ENCODE results near the gene DENND1B. TPM values are rescaled to one million over a fixed set of nuclear protein-coding genes. Genes with fewer than 3 reads are reported as not detected.
"Not testable (repeated sequence)": the region's sequence is repeated elsewhere in the genome, so short reads cannot be mapped to it uniquely, and the experiment has no call there.

DENND1B gene
- total RNA-seq, 5 donors from 2014 or later (not counting 1 experiment from before 2014, with no cell fraction given): 13.6 to 29.8 (median 15.8) TPM

GRCh38 chr1:197755553-197755952 is 19.7 kb downstream of the DENND1B start:
- H3K9me3 Mint-ChIP-seq; H3K36me3 ChIP-seq (ENCODE audit: control insufficient read depth in 2 of 2, extremely low read depth in 1 of 2, insufficient read depth in 1 of 2, low read length in 1 of 2); CTCF ChIA-PET; H3K4me3 Mint-ChIP-seq; H3K4me1 ChIP-seq (ENCODE audit: control insufficient read depth in 1 of 2, extremely low read depth in 1 of 2, insufficient read depth in 2 of 2, low read length in 2 of 2); H3K4me3 ChIP-seq (ENCODE audit: control insufficient read depth in 1 of 2, extremely low read depth in 1 of 2, low read length in 1 of 2); H3K27ac ChIP-seq (ENCODE audit: low read length); H3K27me3 Mint-ChIP-seq; H3K27me3 ChIP-seq (replicated peaks in 1 of 2; ENCODE audit: control insufficient read depth in 2 of 2, extremely low read depth in 1 of 2, insufficient read depth in 2 of 2, low read length in 1 of 2); DNase-seq; ATAC-seq (replicated peaks in 1 of 4); H3K27ac Mint-ChIP-seq; H3K9me3 ChIP-seq; POLR2A ChIA-PET: not testable (repeated sequence)
- 60% methylated on average over 2 of the region's 4 CpGs for WGBS (ENCODE audit: insufficient coverage)
- peaks cover 32% of the 10 kb centered on the region for H3K36me3 Mint-ChIP-seq
- H3K4me1 Mint-ChIP-seq: peaks cover 33 to 47% (median 46%) of the 10 kb centered on the region in 3 donors

- H3K27ac ChIP-seq (ENCODE audit: low read length); H3K27me3 Mint-ChIP-seq; CTCF ChIA-PET; H3K4me3 ChIP-seq (ENCODE audit: control insufficient read depth in 1 of 2, extremely low read depth in 1 of 2, low read length in 1 of 2); DNase-seq; H3K27me3 ChIP-seq (replicated peaks in 1 of 2; ENCODE audit: control insufficient read depth in 2 of 2, extremely low read depth in 1 of 2, insufficient read depth in 2 of 2, low read length in 1 of 2); H3K9me3 Mint-ChIP-seq; H3K27ac Mint-ChIP-seq; H3K4me3 Mint-ChIP-seq; H3K36me3 ChIP-seq (ENCODE audit: control insufficient read depth in 2 of 2, extremely low read depth in 1 of 2, insufficient read depth in 1 of 2, low read length in 1 of 2); ATAC-seq (replicated peaks in 1 of 4); H3K4me1 ChIP-seq (ENCODE audit: control insufficient read depth in 1 of 2, extremely low read depth in 1 of 2, insufficient read depth in 2 of 2, low read length in 2 of 2); H3K9me3 ChIP-seq: not testable (repeated sequence)
- WGBS (ENCODE audit: insufficient coverage): no CpG with 5 or more reads among the region's 6 CpGs
- peaks cover 46 to 69% (median 60%) of the 10 kb centered on the region in 3 donors for H3K4me1 Mint-ChIP-seq
- peaks cover 30% of the 10 kb centered on the region for H3K36me3 Mint-ChIP-seq
- POLR2A ChIA-PET: interaction anchor here in 1 of 2 donors (0.6 kb wide), 2 partner anchors 17 to 29 kb away, joined by 3 to 7 read pairs; no protein-coding TSS in a partner anchor
Observed at GRCh38 chr1:197752652-197753164, 22.6 kb downstream of the DENND1B start.

GRCh38 chr1:197750366-197750765 is 24.9 kb downstream of the DENND1B start:
- ATAC-seq (replicated peaks in 1 of 4) (no peak), DNase-seq (no peak)
- Mint-ChIP-seq H3K27me3 (no peaks in the 10 kb centered on the region), H3K9me3 (no peaks in the 10 kb centered on the region), H3K36me3 (peaks cover 35% of the 10 kb centered on the region), H3K27ac (no peak overlapping the region), H3K4me1 (peaks cover 48 to 57% (median 53%) of the 10 kb centered on the region in 3 donors), H3K4me3 (no peak overlapping the region)
- Histone ChIP-seq H3K27ac (ENCODE audit: low read length) (no peak overlapping the region), H3K36me3 (ENCODE audit: control insufficient read depth in 2 of 2, extremely low read depth in 1 of 2, insufficient read depth in 1 of 2, low read length in 1 of 2) (peaks cover 0 to 2% of the 10 kb centered on the region in 2 donors), H3K4me1 (ENCODE audit: control insufficient read depth in 1 of 2, extremely low read depth in 1 of 2, insufficient read depth in 2 of 2, low read length in 2 of 2) (peaks cover 0 to 3% of the 10 kb centered on the region in 2 experiments), H3K4me3 (ENCODE audit: control insufficient read depth in 1 of 2, extremely low read depth in 1 of 2, low read length in 1 of 2) (no peak overlapping the region), H3K9me3 (no peaks in the 10 kb centered on the region), H3K27me3 (replicated peaks in 1 of 2; ENCODE audit: control insufficient read depth in 2 of 2, extremely low read depth in 1 of 2, insufficient read depth in 2 of 2, low read length in 1 of 2) (no peaks in the 10 kb centered on the region)
- CTCF ChIA-PET: interaction anchor here in 1 of 2 donors (0.6 kb wide), 1 partner anchor 45 kb away, joined by 3 read pairs; no protein-coding TSS in a partner anchor
- POLR2A ChIA-PET: no interaction called here

- H3K4me3 ChIP-seq (ENCODE audit: control insufficient read depth in 1 of 2, extremely low read depth in 1 of 2, low read length in 1 of 2): no peak overlapping the region
- H3K36me3 Mint-ChIP-seq: peaks cover 20% of the 10 kb centered on the region
- ChIA-PET CTCF (no interaction called here), POLR2A (no interaction called here)
- H3K4me1 Mint-ChIP-seq: peaks cover 70 to 79% (median 73%) of the 10 kb centered on the region in 3 donors
- H3K9me3 Mint-ChIP-seq: no peaks in the 10 kb centered on the region
- DNase-seq (no peak), ATAC-seq (replicated peaks in 1 of 4) (no peak)
- H3K36me3 ChIP-seq (ENCODE audit: control insufficient read depth in 2 of 2, extremely low read depth in 1 of 2, insufficient read depth in 1 of 2, low read length in 1 of 2): no peaks in the 10 kb centered on the region
- no peaks in the 10 kb centered on the region for H3K27me3 ChIP-seq (replicated peaks in 1 of 2; ENCODE audit: control insufficient read depth in 2 of 2, extremely low read depth in 1 of 2, insufficient read depth in 2 of 2, low read length in 1 of 2)
- no peaks in the 10 kb centered on the region for H3K27me3 Mint-ChIP-seq
- H3K4me1 ChIP-seq (ENCODE audit: control insufficient read depth in 1 of 2, extremely low read depth in 1 of 2, insufficient read depth in 2 of 2, low read length in 2 of 2): peaks cover 0 to 5% of the 10 kb centered on the region in 2 experiments
- no CpG with 5 or more reads among the region's 4 CpGs for WGBS (ENCODE audit: insufficient coverage)
- H3K9me3 ChIP-seq: no peaks in the 10 kb centered on the region
- no peak overlapping the region for H3K4me3 Mint-ChIP-seq
- H3K27ac ChIP-seq (ENCODE audit: low read length): no peak overlapping the region
- H3K27ac Mint-ChIP-seq: no peak overlapping the region
Observed at GRCh38 chr1:197745911-197746310, 29.4 kb downstream of the DENND1B start.

GRCh38 chr1:197744979-197745378 is 30.3 kb downstream of the DENND1B start:
- H3K9me3 Mint-ChIP-seq: no peaks in the 10 kb centered on the region
- H3K36me3 Mint-ChIP-seq: peaks cover 20% of the 10 kb centered on the region
- no peaks in the 10 kb centered on the region for H3K27me3 ChIP-seq (replicated peaks in 1 of 2; ENCODE audit: control insufficient read depth in 2 of 2, extremely low read depth in 1 of 2, insufficient read depth in 2 of 2, low read length in 1 of 2)
- no peak overlapping the region for H3K4me3 ChIP-seq (ENCODE audit: control insufficient read depth in 1 of 2, extremely low read depth in 1 of 2, low read length in 1 of 2)
- CTCF ChIA-PET: no interaction called here
- DNase-seq (no peak), ATAC-seq (replicated peaks in 1 of 4) (no peak)
- no peak overlapping the region for H3K4me3 Mint-ChIP-seq
- POLR2A ChIA-PET: no interaction called here
- no peaks in the 10 kb centered on the region for H3K27me3 Mint-ChIP-seq
- H3K9me3 ChIP-seq: no peaks in the 10 kb centered on the region
- no peak overlapping the region for H3K27ac Mint-ChIP-seq
- H3K4me1 Mint-ChIP-seq: peaks cover 69 to 75% (median 70%) of the 10 kb centered on the region in 3 donors
- H3K27ac ChIP-seq (ENCODE audit: low read length): no peak overlapping the region
- peaks cover 0 to 2% of the 10 kb centered on the region in 2 experiments for H3K4me1 ChIP-seq (ENCODE audit: control insufficient read depth in 1 of 2, extremely low read depth in 1 of 2, insufficient read depth in 2 of 2, low read length in 2 of 2)
- H3K36me3 ChIP-seq (ENCODE audit: control insufficient read depth in 2 of 2, extremely low read depth in 1 of 2, insufficient read depth in 1 of 2, low read length in 1 of 2): no peaks in the 10 kb centered on the region
- WGBS (ENCODE audit: insufficient coverage): no CpG with 5 or more reads among the region's 1 CpG

GRCh38 chr1:197743578-197743977 is 31.7 kb downstream of the DENND1B start:
- H3K9me3 ChIP-seq: no peaks in the 10 kb centered on the region
- Mint-ChIP-seq H3K9me3 (no peaks in the 10 kb centered on the region), H3K36me3 (peaks cover 20% of the 10 kb centered on the region), H3K4me1 (peaks cover 69 to 76% (median 74%) of the 10 kb centered on the region in 3 donors), H3K4me3 (no peak overlapping the region), H3K27ac (no peak overlapping the region), H3K27me3 (no peaks in the 10 kb centered on the region)
- H3K4me1 ChIP-seq (ENCODE audit: control insufficient read depth in 1 of 2, extremely low read depth in 1 of 2, insufficient read depth in 2 of 2, low read length in 2 of 2): peaks cover 0 to 2% of the 10 kb centered on the region in 2 experiments
- POLR2A ChIA-PET: no interaction called here
- CTCF ChIA-PET: no interaction called here
- ATAC-seq (replicated peaks in 1 of 4): no peak
- H3K36me3 ChIP-seq (ENCODE audit: control insufficient read depth in 2 of 2, extremely low read depth in 1 of 2, insufficient read depth in 1 of 2, low read length in 1 of 2): no peaks in the 10 kb centered on the region
- H3K27me3 ChIP-seq (replicated peaks in 1 of 2; ENCODE audit: control insufficient read depth in 2 of 2, extremely low read depth in 1 of 2, insufficient read depth in 2 of 2, low read length in 1 of 2): no peaks in the 10 kb centered on the region
- DNase-seq: no peak
- H3K27ac ChIP-seq (ENCODE audit: low read length): no peak overlapping the region
- 86% methylated on average over 2 of the region's 2 CpGs for WGBS (ENCODE audit: insufficient coverage)
- no peak overlapping the region for H3K4me3 ChIP-seq (ENCODE audit: control insufficient read depth in 1 of 2, extremely low read depth in 1 of 2, low read length in 1 of 2)

- DNase-seq: no peak
- Mint-ChIP-seq H3K4me1 (peaks cover 73 to 79% (median 78%) of the 10 kb centered on the region in 3 donors), H3K9me3 (no peaks in the 10 kb centered on the region), H3K27ac (no peak overlapping the region), H3K27me3 (no peaks in the 10 kb centered on the region), H3K4me3 (no peak overlapping the region), H3K36me3 (peaks cover 6% of the 10 kb centered on the region)
- no peak for ATAC-seq (replicated peaks in 1 of 4)
- Histone ChIP-seq H3K27ac (ENCODE audit: low read length) (no peak overlapping the region), H3K36me3 (ENCODE audit: control insufficient read depth in 2 of 2, extremely low read depth in 1 of 2, insufficient read depth in 1 of 2, low read length in 1 of 2) (no peaks in the 10 kb centered on the region), H3K4me1 (ENCODE audit: control insufficient read depth in 1 of 2, extremely low read depth in 1 of 2, insufficient read depth in 2 of 2, low read length in 2 of 2) (peaks cover 0 to 2% of the 10 kb centered on the region in 2 experiments), H3K27me3 (replicated peaks in 1 of 2; ENCODE audit: control insufficient read depth in 2 of 2, extremely low read depth in 1 of 2, insufficient read depth in 2 of 2, low read length in 1 of 2) (no peaks in the 10 kb centered on the region), H3K4me3 (ENCODE audit: control insufficient read depth in 1 of 2, extremely low read depth in 1 of 2, low read length in 1 of 2) (no peak overlapping the region), H3K9me3 (no peaks in the 10 kb centered on the region)
- ChIA-PET CTCF (no interaction called here), POLR2A (interaction anchor here (0.5 kb wide), 2 partner anchors 12 to 21 kb away, joined by 3 read pairs; no protein-coding TSS in a partner anchor)
- no CpG with 5 or more reads among the region's 2 CpGs for WGBS (ENCODE audit: insufficient coverage)
Observed at GRCh38 chr1:197740992-197741391, 34.3 kb downstream of the DENND1B start.

Measured in T-cell (primary cell).